ENCODE measurements around the gene SLFN13.
"Not testable (repeated sequence)": the region's sequence is repeated elsewhere in the genome, so short reads cannot be mapped to it uniquely, and the experiment has no call there.

Gene SLFN13

GRCh38 chr17:35448214-35448898, at the start of gene SLFN13:
SLFN13 (minus strand) TSS chr17:35448766; CDS start chr17:35445680, 3,086 bp downstream.
- peak in 10 of 51 donors; percentile 2 to 35 (median 4) for DNase-seq

GRCh38 chr17:35496451-35497290, 48.1 kb upstream of the SLFN13 start:
- no peak for DNase-seq

- no peak for DNase-seq
Observed at GRCh38 chr17:35493040-35493439, 44.5 kb upstream of the SLFN13 start.

GRCh38 chr17:35491417-35491816, 42.9 kb upstream of the SLFN13 start:
- DNase-seq = no peak

- no peak for DNase-seq
Observed at GRCh38 chr17:35489944-35490343, 41.4 kb upstream of the SLFN13 start.

- no peak for DNase-seq
Observed at GRCh38 chr17:35488991-35489390, 40.4 kb upstream of the SLFN13 start.

GRCh38 chr17:35486920-35487732, 38.6 kb upstream of the SLFN13 start:
- no peak for DNase-seq

GRCh38 chr17:35479271-35479670, 30.7 kb upstream of the SLFN13 start:
- no peak for DNase-seq

- no peak for DNase-seq
Observed at GRCh38 chr17:35477248-35477647, 28.7 kb upstream of the SLFN13 start.

- DNase-seq = no peak
Observed at GRCh38 chr17:35476283-35476820, 27.8 kb upstream of the SLFN13 start.

- no peak for DNase-seq
Observed at GRCh38 chr17:35468475-35468874, 19.9 kb upstream of the SLFN13 start.

GRCh38 chr17:35467824-35468223, 19.3 kb upstream of the SLFN13 start:
- no peak for DNase-seq

GRCh38 chr17:35460354-35460851, 11.8 kb upstream of the SLFN13 start:
- DNase-seq = no peak

GRCh38 chr17:35454035-35454434, 5.5 kb upstream of the SLFN13 start:
- not testable (repeated sequence) for DNase-seq

GRCh38 chr17:35453171-35453570, 4.6 kb upstream of the SLFN13 start:
- DNase-seq = no peak

- DNase-seq = no peak
Observed at GRCh38 chr17:35449371-35449931, 885 bp upstream of the SLFN13 start.

GRCh38 chr17:35448899-35449227, 297 bp upstream of the SLFN13 start:
- DNase-seq = no peak

- DNase-seq = no peak
Observed at GRCh38 chr17:35447499-35447898, 1.1 kb downstream of the SLFN13 start.

GRCh38 chr17:35438433-35438832, 10.1 kb downstream of the SLFN13 start:
- no peak for DNase-seq

- peak in 8 of 51 donors; percentile 2 to 40 (median 20) for DNase-seq
Observed at GRCh38 chr17:35433075-35433894, 15.3 kb downstream of the SLFN13 start.
